Measurements from ENCODE around the gene TSHZ2.

DNA sequence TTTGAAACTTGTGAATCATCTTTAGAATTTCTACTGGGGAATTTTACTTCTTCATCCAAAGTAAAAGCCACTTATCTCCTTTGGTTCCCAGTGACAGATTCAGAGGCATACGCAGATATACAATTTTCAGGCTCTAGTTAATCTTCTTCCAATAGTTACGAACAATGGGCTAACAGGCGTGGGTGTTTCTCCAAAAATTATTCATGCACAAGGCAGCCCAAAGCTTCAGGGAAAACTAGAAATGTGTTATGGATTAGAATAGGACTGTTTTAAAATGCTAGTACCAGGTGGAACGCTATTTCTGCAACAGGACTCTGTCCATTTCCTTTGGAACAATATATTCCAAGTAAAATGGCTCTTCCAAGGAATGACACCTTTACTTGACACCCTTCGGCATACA lies 519.3 kb downstream of the TSHZ2 start:
- TF ChIP-seq, protein P1, sequence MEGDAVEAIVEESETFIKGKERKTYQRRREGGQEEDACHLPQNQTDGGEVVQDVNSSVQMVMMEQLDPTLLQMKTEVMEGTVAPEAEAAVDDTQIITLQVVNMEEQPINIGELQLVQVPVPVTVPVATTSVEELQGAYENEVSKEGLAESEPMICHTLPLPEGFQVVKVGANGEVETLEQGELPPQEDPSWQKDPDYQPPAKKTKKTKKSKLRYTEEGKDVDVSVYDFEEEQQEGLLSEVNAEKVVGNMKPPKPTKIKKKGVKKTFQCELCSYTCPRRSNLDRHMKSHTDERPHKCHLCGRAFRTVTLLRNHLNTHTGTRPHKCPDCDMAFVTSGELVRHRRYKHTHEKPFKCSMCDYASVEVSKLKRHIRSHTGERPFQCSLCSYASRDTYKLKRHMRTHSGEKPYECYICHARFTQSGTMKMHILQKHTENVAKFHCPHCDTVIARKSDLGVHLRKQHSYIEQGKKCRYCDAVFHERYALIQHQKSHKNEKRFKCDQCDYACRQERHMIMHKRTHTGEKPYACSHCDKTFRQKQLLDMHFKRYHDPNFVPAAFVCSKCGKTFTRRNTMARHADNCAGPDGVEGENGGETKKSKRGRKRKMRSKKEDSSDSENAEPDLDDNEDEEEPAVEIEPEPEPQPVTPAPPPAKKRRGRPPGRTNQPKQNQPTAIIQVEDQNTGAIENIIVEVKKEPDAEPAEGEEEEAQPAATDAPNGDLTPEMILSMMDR (IDR thresholded peaks at IDR 0.05 in 4 of 5, conservative IDR thresholded peaks at IDR 0.05 in 1 of 5), result no peak
- TF ChIP-seq POLR2A (IDR thresholded peaks at IDR 0.05), result no peak
